ENCODE results near the gene KMT2D.

Gene KMT2D

GRCh38 chr12:49015196-49015595 lies 45.4 kb downstream of the KMT2D start:
- DNase-seq: no peak

- no peak for DNase-seq
These were observed 46.0 kb downstream of the KMT2D start for GRCh38 chr12:49014547-49014946.

GRCh38 chr12:49013428-49013827 lies 47.2 kb downstream of the KMT2D start:
- DNase-seq: no peak

GRCh38 chr12:49012739-49013138 lies 47.9 kb downstream of the KMT2D start:
- no peak for DNase-seq
